GM10266 (cell line): Measurements from ENCODE around the gene GPR180.

Experiments
- DNase-seq: peaks from one replicate; pipeline ENCODE4 v3.0.0; 2012; ENCODE audit errors: extremely low spot score
- CTCF ChIP-seq: IDR thresholded peaks from 2 replicates; pipeline ENCODE4 v1.5.1; 2012; ENCODE audit warnings: mild to moderate bottlenecking, low read depth; ENCODE audit not compliant: control insufficient read depth, insufficient read depth; ENCODE audit errors: missing control alignments

The GPR180 gene

GRCh38 chr13:94659598-94659946 lies 57.9 kb downstream of the GPR180 start:
- no peak for DNase-seq
- no peak for TF ChIP-seq CTCF

GRCh38 chr13:94660695-94661326 lies 59.2 kb downstream of the GPR180 start:
- DNase-seq, result peak; percentile 23
- TF ChIP-seq CTCF, result peak; percentile 38

GRCh38 chr13:94661406-94661805 lies 59.7 kb downstream of the GPR180 start:
- no peak for TF ChIP-seq CTCF

GRCh38 chr13:94662274-94662945 lies 60.8 kb downstream of the GPR180 start:
- TF ChIP-seq CTCF, result no peak
- no peak for DNase-seq

More at GRCh38 chr13:94661406-94661805, 59.7 kb downstream of the GPR180 start:
- DNase-seq, result no peak

- DNase-seq, result no peak
- no peak for TF ChIP-seq CTCF
These were observed 63.2 kb downstream of the GPR180 start for GRCh38 chr13:94664889-94665288.

GRCh38 chr13:94666065-94666464 lies 64.4 kb downstream of the GPR180 start:
- TF ChIP-seq CTCF, result no peak
- no peak for DNase-seq

- TF ChIP-seq CTCF, result no peak
- DNase-seq, result no peak
These were observed 65.5 kb downstream of the GPR180 start for GRCh38 chr13:94667190-94667589.
